Stomach (tissue), 9 donors: ENCODE data around the gene MYH2. TPM values are rescaled to one million over a fixed set of nuclear protein-coding genes. Genes with fewer than 3 reads are reported as not detected.

Experiments used
- DNase-seq, 2 donors: peaks; one replicate each; pipeline versions ENCODE4 v3.0.0 to v3.0.0-alpha.2; 2013 to 2019
- H3K27ac ChIP-seq, 5 donors: fragments of 200-600 bp in 4 of 5; sonication (generic) in 4 of 5; one replicate each; pipeline ENCODE4 v1.5.1; 2013 to 2019; ENCODE audit warnings: mild to moderate bottlenecking in 1 of 5, moderate library complexity in 1 of 5
- H3K27me3 ChIP-seq, 3 donors: fragments of 200-600 bp; sonication (generic); one replicate each; pipeline ENCODE4 v1.5.1; 2017 to 2019; ENCODE audit warnings: mixed run types in 1 of 3
- H3K36me3 ChIP-seq, 4 donors: fragments of 200-600 bp; sonication (generic); 1 replicate in 3 of 4; 2 replicates in 1 of 4; pipeline ENCODE4 v1.5.1; 2016 to 2019
- H3K4me1 ChIP-seq, 4 donors: fragments of 200-600 bp; sonication (generic); one replicate each; pipeline ENCODE4 v1.5.1; 2016 to 2019
- H3K4me3 ChIP-seq, 4 donors: fragments of 200-600 bp; sonication (generic) in 3 of 4; one replicate each; pipeline ENCODE4 v1.5.1; 2016 to 2019; ENCODE audit warnings: mild to moderate bottlenecking in 1 of 4
- H3K9me3 ChIP-seq, 4 donors: fragments of 200-600 bp; sonication (generic); one replicate each; pipeline ENCODE4 v1.5.1; 2016 to 2019
- EP300 ChIP-seq: sonication (generic); formaldehyde crosslinking; IDR thresholded peaks from one replicate; pipeline ENCODE4 v1.6.1; 2017; ENCODE audit warnings: antibody characterized with exemption
- POLR2A ChIP-seq, 4 donors: fragments of 450-650 bp; IDR thresholded peaks; one replicate each; pipeline ENCODE4 v1.6.1; 2016; ENCODE audit warnings: antibody characterized with exemption in 4 of 4, control low read depth in 2 of 4, mild to moderate bottlenecking in 1 of 4, moderate library complexity in 1 of 4
- POLR2AphosphoS5 ChIP-seq, 3 donors: sonication (generic); formaldehyde crosslinking; IDR thresholded peaks; one replicate each; pipeline ENCODE4 v1.6.1; 2016; ENCODE audit warnings: antibody characterized with exemption in 3 of 3
- WGBS, 5 donors: extraction: QIAGEN DNeasy Blood & Tissue Kit in 3 of 5; methylation state at CpG; one replicate each; pipeline versions ENCODE4 v1.1.5 to v1.1.7; 2013 to 2018; 5-methylcytosine and 5-hydroxymethylcytosine counted together
- intact Hi-C: fragments of 100-400 bp; cut with DNase I; formaldehyde crosslinking; loops from one replicate; pipeline ENCODE4 v1.15.1; 2023; ENCODE audit warnings: low total_unique reads
- polyA plus RNA-seq, 3 donors: library from polyadenylated mRNA; stranded (reverse); fragments of 200-250 nt; gene quantifications; one replicate each; pipeline ENCODE4 v1.2.3, GENCODE V29; 2013
- total RNA-seq, 5 donors: library from RNA; depleted of rRNA; stranded (reverse); fragments of >200 nt; gene quantifications; one replicate each; pipeline versions ENCODE4 v1.1.0 to v1.2.3, GENCODE V29; 2014 to 2016
- TF ChIP-seq, protein P1 (sequence below), 7 experiments: fragments of 450-650 bp in 4 of 7; fragments of 200-600 bp in 3 of 7; sonication (generic) in 3 of 7; IDR thresholded peaks; one replicate each; pipeline ENCODE4 v1.5.1; 2016 to 2019; ENCODE audit warnings: antibody characterized with exemption in 7 of 7, control low read depth in 2 of 7, mild to moderate bottlenecking in 1 of 7
- donor health status: healthy with polysubstance abuse.
- donor health status: Bipolar disorder and iron deficiency.
- donor health status: healthy.

MYH2 gene
- total and polyA plus RNA-seq, 8 donors, result 0.05 to 1.4 (median 0.15) TPM; not detected in 4

- intact Hi-C loops, result no loop called here
- 41 to 73% (median 65%) methylated on average over 2 of the region's 2 CpGs for WGBS, 5 donors
- TF ChIP-seq POLR2AphosphoS5 (IDR thresholded peaks at IDR 0.05) (no peak), EP300 (no peak)
- TF ChIP-seq, protein P1, sequence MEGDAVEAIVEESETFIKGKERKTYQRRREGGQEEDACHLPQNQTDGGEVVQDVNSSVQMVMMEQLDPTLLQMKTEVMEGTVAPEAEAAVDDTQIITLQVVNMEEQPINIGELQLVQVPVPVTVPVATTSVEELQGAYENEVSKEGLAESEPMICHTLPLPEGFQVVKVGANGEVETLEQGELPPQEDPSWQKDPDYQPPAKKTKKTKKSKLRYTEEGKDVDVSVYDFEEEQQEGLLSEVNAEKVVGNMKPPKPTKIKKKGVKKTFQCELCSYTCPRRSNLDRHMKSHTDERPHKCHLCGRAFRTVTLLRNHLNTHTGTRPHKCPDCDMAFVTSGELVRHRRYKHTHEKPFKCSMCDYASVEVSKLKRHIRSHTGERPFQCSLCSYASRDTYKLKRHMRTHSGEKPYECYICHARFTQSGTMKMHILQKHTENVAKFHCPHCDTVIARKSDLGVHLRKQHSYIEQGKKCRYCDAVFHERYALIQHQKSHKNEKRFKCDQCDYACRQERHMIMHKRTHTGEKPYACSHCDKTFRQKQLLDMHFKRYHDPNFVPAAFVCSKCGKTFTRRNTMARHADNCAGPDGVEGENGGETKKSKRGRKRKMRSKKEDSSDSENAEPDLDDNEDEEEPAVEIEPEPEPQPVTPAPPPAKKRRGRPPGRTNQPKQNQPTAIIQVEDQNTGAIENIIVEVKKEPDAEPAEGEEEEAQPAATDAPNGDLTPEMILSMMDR (IDR thresholded peaks at IDR 0.05), result no peak
Measured at GRCh38 chr17:10512856-10513255, 36.6 kb downstream of the MYH2 start.

GRCh38 chr17:10499950-10500349 lies 49.5 kb downstream of the MYH2 start:
- no peaks in the 10 kb centered on the region for H3K9me3 ChIP-seq
- H3K36me3 ChIP-seq, result no peaks in the 10 kb centered on the region
- H3K4me3 ChIP-seq, result no peak overlapping the region
- 64 to 81% (median 68%) methylated on average over 3 of the region's 3 CpGs for WGBS, 5 donors
- no peak overlapping the region for H3K27ac ChIP-seq
- TF ChIP-seq, protein P1 (IDR thresholded peaks at IDR 0.05), result no peak
- TF ChIP-seq POLR2AphosphoS5 (IDR thresholded peaks at IDR 0.05), result no peak
- TF ChIP-seq EP300, result no peak
- TF ChIP-seq POLR2A (IDR thresholded peaks at IDR 0.05), result no peak
- H3K27me3 ChIP-seq, result no peaks in the 10 kb centered on the region
- no peak for DNase-seq
- intact Hi-C loops, result no loop called here
- no peaks in the 10 kb centered on the region for H3K4me1 ChIP-seq

More at GRCh38 chr17:10512856-10513255, 36.6 kb downstream of the MYH2 start:
- Histone ChIP-seq H3K27me3 (no peaks in the 10 kb centered on the region), H3K27ac (no peak overlapping the region), H3K4me3 (no peak overlapping the region), H3K36me3 (no peaks in the 10 kb centered on the region), H3K4me1 (peaks cover 0 to 9% (median 0%) of the 10 kb centered on the region in 4 donors), H3K9me3 (no peaks in the 10 kb centered on the region)
- DNase-seq, result no peak

DNA sequence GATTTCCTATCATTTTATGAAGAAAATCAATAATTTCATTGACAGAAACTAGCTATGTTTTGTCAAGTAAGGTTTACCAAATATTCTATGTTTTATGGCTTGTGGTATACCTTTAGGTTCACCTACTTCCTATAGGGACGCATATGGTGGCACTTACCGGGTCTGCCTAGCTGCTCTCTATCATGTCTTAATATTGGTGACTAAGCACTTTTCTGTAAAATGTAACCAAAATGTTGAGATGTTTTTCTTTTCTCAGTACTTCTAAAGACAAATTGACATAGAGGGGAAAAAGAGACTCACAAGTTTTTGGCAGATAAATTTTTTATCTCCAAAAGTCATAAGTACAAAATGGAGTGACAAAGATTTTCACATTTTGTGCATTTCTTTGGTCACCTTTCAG lies 57.5 kb downstream of the MYH2 start:
- Histone ChIP-seq H3K27me3 (no peaks in the 10 kb centered on the region), H3K27ac (no peak overlapping the region), H3K4me1 (no peaks in the 10 kb centered on the region), H3K9me3 (peaks cover 0 to 42% (median 26%) of the 10 kb centered on the region in 4 donors), H3K36me3 (no peaks in the 10 kb centered on the region), H3K4me3 (no peak overlapping the region)
- WGBS, 5 donors, result 91 to 96% (median 95%) methylated on average over 2 of the region's 2 CpGs
- TF ChIP-seq, protein P1 (IDR thresholded peaks at IDR 0.05), result no peak
- TF ChIP-seq POLR2AphosphoS5 (IDR thresholded peaks at IDR 0.05) (no peak), EP300 (no peak), POLR2A (IDR thresholded peaks at IDR 0.05) (no peak)
- DNase-seq, result no peak
- intact Hi-C loops, result no loop called here

DNA sequence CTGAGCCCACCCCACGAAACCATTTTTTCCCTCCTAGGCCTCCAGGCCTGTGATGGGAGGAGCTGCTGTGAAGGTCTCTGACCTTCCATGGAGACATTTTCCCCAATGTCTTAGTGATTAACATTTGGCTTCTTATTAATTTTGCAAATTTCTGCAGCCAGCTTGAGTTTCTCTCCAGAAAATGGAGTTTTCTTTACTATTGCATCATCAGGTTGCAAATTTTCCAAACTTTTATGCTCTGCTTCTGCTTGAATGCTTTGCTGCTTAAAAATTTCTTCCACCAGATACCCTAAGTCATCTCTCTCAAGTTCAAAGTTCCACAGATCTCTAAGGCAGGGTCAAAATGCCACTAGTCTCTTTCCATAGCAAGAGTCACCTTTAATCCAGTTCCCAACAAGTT lies 67.2 kb downstream of the MYH2 start:
- 40 to 68% (median 50%) methylated on average over 1 of the region's 1 CpG for WGBS, 5 donors
- no peak overlapping the region for H3K27ac ChIP-seq
- TF ChIP-seq EP300, result no peak
- TF ChIP-seq POLR2A (IDR thresholded peaks at IDR 0.05), result no peak
- no peak for TF ChIP-seq POLR2AphosphoS5 (IDR thresholded peaks at IDR 0.05)
- TF ChIP-seq, protein P1 (IDR thresholded peaks at IDR 0.05), result no peak

More for the DNA sequence above, 67.2 kb downstream of the MYH2 start:
- H3K4me1 ChIP-seq, result no peaks in the 10 kb centered on the region
- peaks cover 0 to 59% (median 21%) of the 10 kb centered on the region in 4 donors for H3K9me3 ChIP-seq
- no peaks in the 10 kb centered on the region for H3K27me3 ChIP-seq
- no peak overlapping the region for H3K4me3 ChIP-seq
- intact Hi-C loops, result no loop called here
- DNase-seq, result no peak
- no peaks in the 10 kb centered on the region for H3K36me3 ChIP-seq
